Nephron progenitor cell (in vitro differentiated cells): Measurements from ENCODE around the gene RETREG3.
"Not testable (repeated sequence)": the region's sequence is repeated elsewhere in the genome, so short reads cannot be mapped to it uniquely, and the experiment has no call there.

Experiments used
- DNase-seq: peaks from one replicate; pipeline ENCODE4 v3.0.0; 2021
- H3K27ac Mint-ChIP-seq: 2 replicates; pipeline ENCODE4 v1.8.0; 2021; ENCODE audit warnings: mild to moderate bottlenecking, moderate library complexity, mixed read lengths
- H3K27me3 Mint-ChIP-seq: 2 replicates; pipeline ENCODE4 v1.8.0; 2021; ENCODE audit warnings: mild to moderate bottlenecking, low read depth, mixed read lengths; ENCODE audit not compliant: poor library complexity
- H3K36me3 Mint-ChIP-seq: 2 replicates; pipeline ENCODE4 v1.8.0; 2021; ENCODE audit warnings: low read depth, mixed read lengths
- H3K4me1 Mint-ChIP-seq: 2 replicates; pipeline ENCODE4 v1.8.0; 2021; ENCODE audit warnings: mixed read lengths
- H3K4me3 Mint-ChIP-seq: 2 replicates; pipeline ENCODE4 v1.8.0; 2021; ENCODE audit warnings: mild to moderate bottlenecking, moderate library complexity, mixed read lengths
- H3K9me3 Mint-ChIP-seq: 2 replicates; pipeline ENCODE4 v1.8.0; 2021; ENCODE audit warnings: mild to moderate bottlenecking, moderate library complexity, mixed read lengths
- CTCF ChIP-seq: fragments of 200-600 bp; sonication (generic); IDR thresholded peaks from 2 replicates; pipeline ENCODE4 v1.5.0; 2021; ENCODE audit warnings: antibody characterized with exemption

RETREG3 gene

GRCh38 chr17:42543190-42544079 lies 65.7 kb downstream of the RETREG3 start:
- no peak overlapping the region for H3K4me3 Mint-ChIP-seq
- peaks cover 17% of the 10 kb centered on the region for H3K36me3 Mint-ChIP-seq
- no peak for TF ChIP-seq CTCF
- H3K9me3 Mint-ChIP-seq: no peaks in the 10 kb centered on the region
- no peak overlapping the region for H3K27ac Mint-ChIP-seq
- H3K27me3 Mint-ChIP-seq: peaks cover 3% of the 10 kb centered on the region
- peaks cover 14% of the 10 kb centered on the region for H3K4me1 Mint-ChIP-seq
- DNase-seq: no peak

GRCh38 chr17:42541041-42541833 lies 67.9 kb downstream of the RETREG3 start:
- peaks cover 3% of the 10 kb centered on the region for H3K27me3 Mint-ChIP-seq
- TF ChIP-seq CTCF: no peak
- H3K36me3 Mint-ChIP-seq: peaks cover 17% of the 10 kb centered on the region
- DNase-seq: no peak
- no peak overlapping the region for H3K4me3 Mint-ChIP-seq
- H3K4me1 Mint-ChIP-seq: peaks cover 31% of the 10 kb centered on the region
- H3K27ac Mint-ChIP-seq: peak overlapping the region; percentile 91
- no peaks in the 10 kb centered on the region for H3K9me3 Mint-ChIP-seq

- DNase-seq, H3K9me3 Mint-ChIP-seq, H3K27me3 Mint-ChIP-seq, H3K4me3 Mint-ChIP-seq: not testable (repeated sequence)
- H3K4me1 Mint-ChIP-seq: peaks cover 35% of the 10 kb centered on the region
- peak overlapping the region; percentile 84 for H3K27ac Mint-ChIP-seq
- H3K36me3 Mint-ChIP-seq: peaks cover 17% of the 10 kb centered on the region
Observed at GRCh38 chr17:42540558-42540957, 68.6 kb downstream of the RETREG3 start.

GRCh38 chr17:42538482-42538881 lies 70.7 kb downstream of the RETREG3 start:
- Mint-ChIP-seq H3K27ac (no peak overlapping the region), H3K9me3 (no peaks in the 10 kb centered on the region), H3K36me3 (peaks cover 12% of the 10 kb centered on the region), H3K4me1 (peaks cover 45% of the 10 kb centered on the region), H3K4me3 (no peak overlapping the region), H3K27me3 (peaks cover 9% of the 10 kb centered on the region)
- no peak for TF ChIP-seq CTCF
- DNase-seq: no peak

GRCh38 chr17:42537826-42538451 lies 71.2 kb downstream of the RETREG3 start:
- no peaks in the 10 kb centered on the region for H3K9me3 Mint-ChIP-seq
- H3K4me1 Mint-ChIP-seq: peaks cover 49% of the 10 kb centered on the region
- H3K27me3 Mint-ChIP-seq: peaks cover 12% of the 10 kb centered on the region
- no peak for TF ChIP-seq CTCF
- peaks cover 12% of the 10 kb centered on the region for H3K36me3 Mint-ChIP-seq
- no peak for DNase-seq
- H3K4me3 Mint-ChIP-seq: peak overlapping the region; percentile 73
- no peak overlapping the region for H3K27ac Mint-ChIP-seq
